Tongue (tissue), 2 donors: ENCODE data around the gene KLHL25. TPM values are rescaled to one million over a fixed set of nuclear protein-coding genes. Genes with fewer than 3 reads are reported as not detected.

Experiments
- DNase-seq: peaks from one replicate; pipeline ENCODE4 v3.0.0-alpha.2; 2015
- total RNA-seq: library from RNA; depleted of rRNA; stranded (reverse); fragments of >200 nt; gene quantifications from one replicate; pipeline ENCODE4 v1.2.3, GENCODE V29; 2014

Gene KLHL25
- total RNA-seq, 1 donor from 2014 or later = 7.4 TPM

DNA sequence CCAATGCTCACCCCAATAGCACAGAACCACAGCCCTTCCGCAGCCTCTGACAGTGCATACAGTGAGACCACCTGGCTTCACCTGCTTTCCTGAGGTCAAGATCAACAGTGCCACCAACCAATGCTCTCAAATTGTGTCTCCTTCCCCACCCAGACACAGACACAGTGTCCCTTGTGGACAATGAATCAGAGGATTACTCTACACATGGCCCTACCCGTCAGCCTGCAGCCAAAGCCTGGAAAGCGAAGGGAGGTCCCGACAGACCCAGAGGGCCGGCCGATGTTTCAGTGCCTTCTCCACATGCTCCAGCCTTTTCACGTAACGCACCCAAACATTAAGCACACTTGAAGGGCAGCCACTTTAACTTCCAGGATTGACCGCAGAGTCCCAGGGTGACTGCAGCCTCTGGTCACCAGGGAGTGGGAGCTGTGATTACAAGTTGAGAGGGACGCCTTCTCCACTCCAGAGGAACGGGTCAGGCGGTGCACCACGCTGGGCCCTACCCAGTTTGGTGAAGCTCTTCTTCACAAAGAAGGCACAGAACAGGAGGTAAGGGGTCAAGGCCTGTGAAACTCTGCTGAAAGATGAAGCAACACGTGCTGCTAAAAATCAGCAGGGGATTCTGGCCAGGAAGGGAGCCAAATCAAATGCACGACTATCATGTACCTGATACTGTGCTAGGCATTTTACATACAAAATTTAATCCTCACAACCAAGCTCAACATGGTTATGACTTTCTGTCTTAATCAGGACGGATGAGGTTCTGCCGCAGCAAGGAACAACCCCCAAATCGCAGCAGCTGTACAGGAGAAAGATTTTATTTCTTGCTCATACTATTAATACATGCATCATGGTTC is 17.2 kb downstream of the KLHL25 start:
- no peak for DNase-seq

DNA sequence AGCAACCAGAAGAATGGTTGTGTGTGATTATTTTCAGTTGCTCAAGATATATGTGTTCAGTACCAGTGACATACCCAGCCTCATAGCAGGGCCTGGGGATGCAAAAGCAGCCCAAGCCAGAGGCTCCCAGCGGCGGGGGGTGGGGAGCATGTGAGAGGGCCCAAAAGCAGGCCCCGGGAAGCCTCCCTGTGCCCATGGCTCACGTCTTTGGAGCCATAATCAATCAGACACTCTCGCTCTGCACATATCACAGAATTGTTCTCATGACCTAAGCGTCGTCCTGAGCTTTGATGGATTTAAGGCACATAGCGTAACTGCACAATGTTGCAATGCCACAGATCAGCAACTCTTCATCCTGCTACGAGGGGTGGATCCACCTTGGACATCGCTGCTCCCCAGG is 20.8 kb downstream of the KLHL25 start:
- DNase-seq = no peak

GRCh38 chr15:85773249-85773648 is 21.5 kb downstream of the KLHL25 start:
- DNase-seq = no peak

DNA sequence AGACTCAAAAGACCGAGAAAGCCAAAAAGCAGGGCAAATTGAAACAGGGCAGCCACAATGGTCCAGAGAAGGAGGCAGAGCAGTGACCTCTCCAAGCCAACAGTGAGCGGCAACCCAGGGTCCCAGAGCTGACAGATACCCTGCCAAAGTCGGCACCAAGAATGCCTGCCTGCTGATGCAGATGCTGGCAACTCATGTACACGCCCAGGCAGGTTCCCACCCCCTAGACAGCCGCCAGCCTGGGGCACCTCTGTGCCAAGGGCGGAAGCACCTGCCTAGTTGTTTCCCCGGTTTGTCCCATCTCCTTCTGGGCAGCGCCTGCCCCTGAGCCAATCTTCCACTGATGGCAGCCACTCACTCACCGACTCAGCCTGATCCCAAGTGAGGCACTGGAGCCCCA is 22.1 kb downstream of the KLHL25 start:
- no peak for DNase-seq

GRCh38 chr15:85771781-85772445 is 22.8 kb downstream of the KLHL25 start:
- DNase-seq = no peak

DNA sequence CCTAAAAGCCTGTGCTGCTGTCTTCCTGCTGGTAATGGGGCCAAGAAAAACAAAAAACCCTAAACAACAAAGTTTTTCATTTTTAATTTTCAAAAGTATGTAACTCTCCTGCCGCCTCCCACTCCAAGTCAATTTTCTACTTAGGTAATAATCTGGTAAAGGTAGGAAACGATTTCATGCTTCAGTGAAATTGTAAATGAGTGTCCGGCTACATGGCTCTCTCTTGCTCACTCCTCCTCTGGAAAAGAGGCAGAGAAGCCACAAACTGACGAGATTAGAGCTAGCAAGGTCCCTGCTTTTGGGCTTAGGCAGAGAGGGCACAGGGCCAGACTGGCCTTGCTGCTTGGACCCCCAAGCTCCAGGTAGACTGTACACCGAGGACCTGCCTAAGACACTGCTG is 23.5 kb downstream of the KLHL25 start:
- DNase-seq = no peak

- no peak for DNase-seq
Measured at GRCh38 chr15:85770096-85771041, 24.4 kb downstream of the KLHL25 start.

DNA sequence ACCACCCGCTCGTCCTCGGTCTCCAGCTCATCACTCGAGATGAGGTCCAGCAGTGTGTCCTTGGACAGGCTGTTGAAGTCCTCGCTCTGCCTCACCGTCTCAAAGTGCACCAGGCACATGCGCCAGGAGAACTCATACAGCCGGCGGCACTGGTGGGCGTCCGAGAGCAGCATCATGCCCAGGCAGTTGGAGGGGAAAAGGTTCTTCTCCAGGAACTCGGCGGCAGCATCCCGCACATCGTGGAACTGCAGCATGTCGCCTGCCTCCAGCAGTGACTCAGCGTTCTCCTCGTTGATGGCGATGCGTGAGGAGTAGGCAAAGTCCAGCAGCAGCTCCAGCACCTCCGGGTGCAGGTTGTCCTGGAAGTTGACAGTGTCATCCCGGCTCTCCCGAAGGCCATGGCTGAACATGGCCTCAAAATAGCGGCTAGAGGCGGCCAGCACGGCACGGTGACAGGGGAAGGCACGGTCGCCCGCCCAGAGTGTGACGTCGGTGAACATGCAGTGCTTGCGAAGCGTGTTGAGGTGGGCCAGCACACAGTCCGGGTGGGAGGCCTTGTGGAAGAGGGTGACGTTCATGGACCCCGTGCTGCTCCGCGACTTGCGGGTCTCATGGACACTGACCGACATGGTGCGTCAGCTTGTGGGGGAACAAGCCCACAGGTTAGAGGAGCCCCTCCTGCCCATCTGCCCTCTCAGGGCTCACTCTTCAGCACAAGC is 25.4 kb downstream of the KLHL25 start:
- DNase-seq = no peak

- no peak for DNase-seq
Measured at GRCh38 chr15:85768595-85769168, 26.0 kb downstream of the KLHL25 start.

- no peak for DNase-seq
Measured at GRCh38 chr15:85767785-85768529, 26.8 kb downstream of the KLHL25 start.

DNA sequence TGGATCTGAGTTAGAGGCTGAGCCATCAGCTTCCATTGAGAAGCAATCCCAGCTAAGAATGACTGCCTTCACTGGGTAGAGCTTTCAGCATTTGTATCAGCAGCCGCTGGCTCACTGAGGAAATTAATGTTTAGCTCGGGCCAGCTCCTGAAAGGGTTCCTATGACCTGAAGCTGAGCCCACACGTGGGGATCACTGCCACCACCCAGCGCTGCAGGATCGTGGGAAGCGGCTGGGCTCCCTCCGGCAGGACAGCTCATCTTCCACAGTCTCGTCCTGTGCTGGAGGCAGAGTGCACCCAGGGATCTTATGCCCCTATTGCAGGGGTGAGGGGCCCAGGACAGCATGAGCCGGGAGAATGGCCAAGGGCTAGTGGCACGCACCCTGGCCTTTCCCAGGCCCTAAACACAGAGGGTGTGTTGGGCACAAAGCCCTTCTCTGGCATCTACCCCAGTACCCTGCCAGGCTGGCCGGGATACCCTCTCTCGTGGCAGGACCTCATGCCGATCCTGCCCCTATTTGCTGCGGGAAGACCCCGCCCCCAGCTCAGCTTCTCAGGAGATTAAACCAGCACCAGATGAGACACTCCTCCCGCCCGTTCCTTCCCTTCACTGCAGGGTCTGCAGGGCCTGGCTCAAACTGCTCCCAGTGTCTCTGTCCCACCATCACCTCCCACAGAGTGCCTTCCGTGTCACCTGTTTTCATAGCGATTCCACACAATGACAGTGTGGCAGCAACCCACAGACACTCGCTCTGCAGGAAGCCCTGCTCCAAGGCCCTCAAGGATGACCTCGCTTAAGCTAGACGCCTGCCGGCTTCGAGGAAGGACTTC is 28.5 kb downstream of the KLHL25 start:
- no peak for DNase-seq

GRCh38 chr15:85764649-85765277 is 30.0 kb downstream of the KLHL25 start:
- DNase-seq = no peak

GRCh38 chr15:85763673-85764633 is 30.8 kb downstream of the KLHL25 start:
- DNase-seq = no peak

GRCh38 chr15:85763157-85763556 is 31.6 kb downstream of the KLHL25 start:
- no peak for DNase-seq

- no peak for DNase-seq
Measured at GRCh38 chr15:85762756-85763127, 32.0 kb downstream of the KLHL25 start.

GRCh38 chr15:85762039-85762755 is 32.5 kb downstream of the KLHL25 start:
- no peak for DNase-seq

- DNase-seq = no peak
Measured at GRCh38 chr15:85761635-85762034, 33.1 kb downstream of the KLHL25 start.
